Uterus (tissue), 2 donors: Measurements from ENCODE around the gene HCFC2.

Source experiments
- POLR2A ChIP-seq, 2 donors: fragments of 450-650 bp; IDR thresholded peaks; one replicate each; pipeline ENCODE4 v1.6.1; 2016; ENCODE audit warnings: antibody characterized with exemption in 2 of 2, mild to moderate bottlenecking in 1 of 2, moderate library complexity in 1 of 2
- TF ChIP-seq, protein P1 (sequence below), 4 experiments: fragments of 200-600 bp in 2 of 4; fragments of 450-650 bp in 2 of 4; sonication (generic) in 2 of 4; IDR thresholded peaks; one replicate each; pipeline ENCODE4 v1.5.1; 2016 to 2019; ENCODE audit warnings: antibody characterized with exemption in 4 of 4, mild to moderate bottlenecking in 2 of 4, moderate library complexity in 1 of 4

DNA sequence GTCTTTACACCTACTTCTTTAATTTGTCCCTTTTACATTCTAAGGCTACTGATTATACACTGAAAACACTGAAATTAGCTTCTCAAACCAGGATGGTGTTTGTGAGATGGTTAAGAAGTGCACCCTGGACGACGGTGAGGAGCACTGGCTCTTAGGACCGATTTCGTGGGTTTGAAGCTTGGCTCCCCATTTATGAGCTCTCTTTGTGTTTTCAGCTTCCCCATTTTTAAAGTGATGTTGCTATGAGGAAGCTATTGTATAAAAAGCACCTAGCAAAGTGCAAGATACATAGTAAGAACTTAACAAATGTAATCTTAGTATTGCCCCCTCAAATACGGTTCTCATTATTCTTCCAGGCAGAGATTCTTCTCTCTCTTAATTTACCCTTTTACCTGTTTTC, 69.0 kb downstream of the HCFC2 start:
- TF ChIP-seq, protein P1, sequence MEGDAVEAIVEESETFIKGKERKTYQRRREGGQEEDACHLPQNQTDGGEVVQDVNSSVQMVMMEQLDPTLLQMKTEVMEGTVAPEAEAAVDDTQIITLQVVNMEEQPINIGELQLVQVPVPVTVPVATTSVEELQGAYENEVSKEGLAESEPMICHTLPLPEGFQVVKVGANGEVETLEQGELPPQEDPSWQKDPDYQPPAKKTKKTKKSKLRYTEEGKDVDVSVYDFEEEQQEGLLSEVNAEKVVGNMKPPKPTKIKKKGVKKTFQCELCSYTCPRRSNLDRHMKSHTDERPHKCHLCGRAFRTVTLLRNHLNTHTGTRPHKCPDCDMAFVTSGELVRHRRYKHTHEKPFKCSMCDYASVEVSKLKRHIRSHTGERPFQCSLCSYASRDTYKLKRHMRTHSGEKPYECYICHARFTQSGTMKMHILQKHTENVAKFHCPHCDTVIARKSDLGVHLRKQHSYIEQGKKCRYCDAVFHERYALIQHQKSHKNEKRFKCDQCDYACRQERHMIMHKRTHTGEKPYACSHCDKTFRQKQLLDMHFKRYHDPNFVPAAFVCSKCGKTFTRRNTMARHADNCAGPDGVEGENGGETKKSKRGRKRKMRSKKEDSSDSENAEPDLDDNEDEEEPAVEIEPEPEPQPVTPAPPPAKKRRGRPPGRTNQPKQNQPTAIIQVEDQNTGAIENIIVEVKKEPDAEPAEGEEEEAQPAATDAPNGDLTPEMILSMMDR (IDR thresholded peaks at IDR 0.05): no peak
- no peak for TF ChIP-seq POLR2A (IDR thresholded peaks at IDR 0.05)
